BE2C (cell line): ENCODE results near the gene CACNA1B.

Experiments used
- DNase-seq: peaks from one replicate; pipeline ENCODE4 v3.0.0-alpha.2; 2020
- H3K27me3 ChIP-seq: fragments of 250-450 bp; sonication (Bioruptor Pico); 2 replicates; pipeline ENCODE4 v1.5.1; 2020; ENCODE audit warnings: mild to moderate bottlenecking
- H3K36me3 ChIP-seq: fragments of 250-450 bp; sonication (Bioruptor Pico); 2 replicates; pipeline ENCODE4 v1.5.1; 2020; ENCODE audit warnings: mild to moderate bottlenecking
- H3K4me1 ChIP-seq: fragments of 250-450 bp; sonication (Bioruptor Pico); 2 replicates; pipeline ENCODE4 v1.5.1; 2020
- H3K4me3 ChIP-seq: 2 replicates; pipeline ENCODE4 v1.5.1; 2011; ENCODE audit warnings: low read depth, low read length
- H3K9me3 ChIP-seq: fragments of 250-450 bp; sonication (Bioruptor Pico); 2 replicates; pipeline ENCODE4 v1.5.1; 2020
- CTCF ChIP-seq: IDR thresholded peaks from 2 replicates; pipeline ENCODE4 v1.5.1; 2012; ENCODE audit warnings: mild to moderate bottlenecking, low read depth, low read length

CACNA1B gene

GRCh38 chr9:137951597-137952490 lies 74.3 kb downstream of the CACNA1B start:
- H3K9me3 ChIP-seq = no peaks in the 10 kb centered on the region; the same call in 1 of the 2 replicates
- no peaks in the 10 kb centered on the region for H3K36me3 ChIP-seq
- H3K4me1 ChIP-seq = no peaks in the 10 kb centered on the region
- DNase-seq = no peak
- no peak overlapping the region for H3K4me3 ChIP-seq
- H3K27me3 ChIP-seq = no peaks in the 10 kb centered on the region
- no peak for TF ChIP-seq CTCF

GRCh38 chr9:137952976-137953666 lies 75.5 kb downstream of the CACNA1B start:
- Histone ChIP-seq H3K4me1 (no peaks in the 10 kb centered on the region), H3K36me3 (no peaks in the 10 kb centered on the region), H3K4me3 (no peak overlapping the region), H3K9me3 (no peaks in the 10 kb centered on the region; the same call in 1 of the 2 replicates), H3K27me3 (no peaks in the 10 kb centered on the region)
- TF ChIP-seq CTCF = no peak
- no peak for DNase-seq

GRCh38 chr9:137953683-137954438 lies 76.3 kb downstream of the CACNA1B start:
- Histone ChIP-seq H3K4me3 (no peak overlapping the region), H3K27me3 (no peaks in the 10 kb centered on the region), H3K4me1 (no peaks in the 10 kb centered on the region), H3K36me3 (no peaks in the 10 kb centered on the region), H3K9me3 (no peaks in the 10 kb centered on the region)
- no peak for DNase-seq
- no peak for TF ChIP-seq CTCF

- no peaks in the 10 kb centered on the region for H3K36me3 ChIP-seq
- H3K9me3 ChIP-seq = no peaks in the 10 kb centered on the region
- TF ChIP-seq CTCF = no peak
- no peaks in the 10 kb centered on the region for H3K27me3 ChIP-seq
- H3K4me3 ChIP-seq = no peak overlapping the region
- H3K4me1 ChIP-seq = no peaks in the 10 kb centered on the region
- no peak for DNase-seq
Measured at GRCh38 chr9:137955224-137955570, 77.6 kb downstream of the CACNA1B start.

- TF ChIP-seq CTCF = no peak
- no peaks in the 10 kb centered on the region for H3K9me3 ChIP-seq
- DNase-seq = no peak
- H3K27me3 ChIP-seq = no peaks in the 10 kb centered on the region
- no peak overlapping the region for H3K4me3 ChIP-seq
- H3K4me1 ChIP-seq = no peaks in the 10 kb centered on the region
- H3K36me3 ChIP-seq = no peaks in the 10 kb centered on the region
Measured at GRCh38 chr9:137955586-137955985, 78.0 kb downstream of the CACNA1B start.
